H9 (cell line): ENCODE data around the gene PDE4B. TPM values are rescaled to one million over a fixed set of nuclear protein-coding genes. Genes with fewer than 3 reads are reported as not detected.

Experiments
- DNase-seq: peaks from one replicate; pipeline ENCODE4 v3.0.0-alpha.2; 2017
- H2AFZ ChIP-seq: one replicate; pipeline ENCODE4 v1.6.1; 2013; ENCODE audit warnings: mild to moderate bottlenecking, low read length, control low read depth, moderate library complexity
- H2AK5ac ChIP-seq: 2 replicates; pipeline ENCODE4 v1.6.1; 2013; ENCODE audit warnings: low read length, control low read depth, mixed read lengths; ENCODE audit not compliant: insufficient read length
- H2BK120ac ChIP-seq: one replicate; pipeline ENCODE4 v1.6.1; 2013; ENCODE audit warnings: low read depth, mild to moderate bottlenecking, low read length, control low read depth, inconsistent platforms; ENCODE audit not compliant: poor library complexity, severe bottlenecking
- H2BK12ac ChIP-seq: 2 replicates; pipeline ENCODE4 v1.6.1; 2013; ENCODE audit warnings: low read length, control low read depth, mixed read lengths, low read depth; ENCODE audit not compliant: insufficient read length
- H2BK15ac ChIP-seq: 2 replicates; pipeline ENCODE4 v1.6.1; 2013; ENCODE audit warnings: low read depth, low read length, control low read depth
- H2BK20ac ChIP-seq: one replicate; pipeline ENCODE4 v1.6.1; 2013; ENCODE audit warnings: low read depth, mild to moderate bottlenecking, low read length, control low read depth, inconsistent platforms; ENCODE audit not compliant: poor library complexity, severe bottlenecking
- H2BK5ac ChIP-seq: 2 replicates; pipeline ENCODE4 v1.6.1; 2013; ENCODE audit warnings: low read length, control low read depth, mixed read lengths; ENCODE audit not compliant: insufficient read length
- H3K14ac ChIP-seq: 2 replicates; pipeline ENCODE4 v1.6.1; 2013; ENCODE audit warnings: low read length, control low read depth; ENCODE audit not compliant: insufficient read depth
- H3K18ac ChIP-seq: 2 replicates; pipeline ENCODE4 v1.6.1; 2013; ENCODE audit warnings: low read depth, mild to moderate bottlenecking, mixed read lengths, low read length, control low read depth; ENCODE audit not compliant: insufficient read length
- H3K23ac ChIP-seq: 2 replicates; pipeline ENCODE4 v1.6.1; 2013; ENCODE audit warnings: low read length, control low read depth, mixed read lengths, low read depth; ENCODE audit not compliant: insufficient read length
- H3K23me2 ChIP-seq: 2 replicates; pipeline ENCODE4 v1.6.1; 2013; ENCODE audit warnings: low read depth, mild to moderate bottlenecking, mixed read lengths, low read length, control low read depth; ENCODE audit not compliant: insufficient read length, poor library complexity, severe bottlenecking
- H3K27ac ChIP-seq: 2 replicates; pipeline ENCODE4 v1.5.1; 2013; ENCODE audit warnings: low read length, control low read depth, mixed read lengths, low read depth; ENCODE audit not compliant: insufficient read length
- H3K27me3 ChIP-seq: 2 replicates; pipeline ENCODE4 v1.6.1; 2013; ENCODE audit warnings: low read length, control low read depth, inconsistent platforms; ENCODE audit not compliant: insufficient read depth
- H3K4ac ChIP-seq: 2 replicates; pipeline ENCODE4 v1.6.1; 2013; ENCODE audit warnings: low read depth, mild to moderate bottlenecking, control low read depth, inconsistent platforms, low read length, moderate library complexity
- H3K4me1 ChIP-seq: 2 replicates; pipeline ENCODE4 v1.6.1; 2013; ENCODE audit warnings: low read length, control low read depth, inconsistent platforms; ENCODE audit not compliant: insufficient read depth
- H3K4me2 ChIP-seq: 2 replicates; pipeline ENCODE4 v1.6.1; 2013; ENCODE audit warnings: low read length, control low read depth, mixed read lengths; ENCODE audit not compliant: insufficient read length, insufficient read depth
- H3K56ac ChIP-seq: 2 replicates; pipeline ENCODE4 v1.6.1; 2013; ENCODE audit warnings: low read depth, mild to moderate bottlenecking, mixed read lengths, low read length, control low read depth; ENCODE audit not compliant: insufficient read length
- H3K79me1 ChIP-seq: 2 replicates; pipeline ENCODE4 v1.6.1; 2013; ENCODE audit warnings: low read depth, mild to moderate bottlenecking, moderate library complexity, low read length, control low read depth, inconsistent platforms; ENCODE audit not compliant: insufficient read depth, poor library complexity, severe bottlenecking
- H3K79me2 ChIP-seq: 2 replicates; pipeline ENCODE4 v1.6.1; 2013; ENCODE audit warnings: low read length, control low read depth, inconsistent platforms; ENCODE audit not compliant: insufficient read depth
- H3K9ac ChIP-seq: 2 replicates; pipeline ENCODE4 v1.6.1; 2013; ENCODE audit warnings: low read length, control low read depth, mixed read lengths; ENCODE audit not compliant: insufficient read length; ENCODE audit errors: extremely low read depth
- H3K9me3 ChIP-seq: one replicate; pipeline ENCODE4 v1.6.1; 2013; ENCODE audit warnings: low read depth, low read length, inconsistent platforms; ENCODE audit not compliant: control insufficient read depth
- H3T11ph ChIP-seq: one replicate; pipeline ENCODE4 v1.6.1; 2013; ENCODE audit warnings: mild to moderate bottlenecking, low read length, control low read depth, inconsistent platforms
- H4K20me1 ChIP-seq: one replicate; pipeline ENCODE4 v1.6.1; 2013; ENCODE audit not compliant: control insufficient read depth, insufficient read length, insufficient read depth
- H4K5ac ChIP-seq: 2 replicates; pipeline ENCODE4 v1.6.1; 2013; ENCODE audit warnings: low read depth, mild to moderate bottlenecking, mixed read lengths, low read length, control low read depth; ENCODE audit not compliant: insufficient read length
- H4K8ac ChIP-seq: replicated peaks from 2 replicates; pipeline ENCODE4 v1.6.1; 2013; ENCODE audit warnings: low read length, control low read depth, mixed read lengths, low read depth; ENCODE audit not compliant: insufficient read length
- H4K91ac ChIP-seq: 2 replicates; pipeline ENCODE4 v1.6.1; 2013; ENCODE audit warnings: low read depth, mild to moderate bottlenecking, moderate library complexity, mixed read lengths, low read length, control low read depth; ENCODE audit not compliant: insufficient read length
- H3K27ac Mint-ChIP-seq, 3 experiments: 2 replicates in 2 of 3; 3 replicates in 1 of 3; pipeline ENCODE4 v1.8.0; 2020 to 2021; ENCODE audit warnings: mixed read lengths in 3 of 3, mild to moderate bottlenecking in 1 of 3, moderate library complexity in 1 of 3
- H3K27me3 Mint-ChIP-seq: 2 replicates; pipeline ENCODE4 v1.8.0; 2021; ENCODE audit warnings: low read depth, mild to moderate bottlenecking, moderate library complexity, mixed read lengths
- H3K36me3 Mint-ChIP-seq, 3 experiments: 2 replicates in 2 of 3; 3 replicates in 1 of 3; pipeline ENCODE4 v1.8.0; 2020 to 2021; ENCODE audit warnings: low read depth in 3 of 3, mixed read lengths in 3 of 3; ENCODE audit not compliant: insufficient read depth in 1 of 3
- H3K4me1 Mint-ChIP-seq, 2 experiments: 2 replicates each; pipeline ENCODE4 v1.8.0; 2020; ENCODE audit warnings: mixed read lengths in 2 of 2
- H3K4me3 Mint-ChIP-seq, 2 experiments: 2 replicates in 1 of 2; 3 replicates in 1 of 2; pipeline ENCODE4 v1.8.0; 2020 to 2021; ENCODE audit warnings: mild to moderate bottlenecking in 2 of 2, mixed read lengths in 2 of 2, moderate library complexity in 1 of 2
- H3K9me3 Mint-ChIP-seq, 2 experiments: 2 replicates in 1 of 2; 3 replicates in 1 of 2; pipeline ENCODE4 v1.8.0; 2020; ENCODE audit warnings: mild to moderate bottlenecking in 2 of 2, mixed read lengths in 2 of 2, moderate library complexity in 1 of 2
- CTCF ChIP-seq: fragments of 200-600 bp; sonication (generic); conservative IDR thresholded peaks from 3 replicates; pipeline ENCODE4 v1.8.0; 2021; ENCODE audit warnings: antibody characterized with exemption, mild to moderate bottlenecking
- WGBS: extraction: QIAGEN DNeasy Blood & Tissue Kit; methylation state at CpG from one replicate; pipeline ENCODE4 v1.1.7; 2013; ENCODE audit warnings: missing lambda C conversion rate, low lambda C conversion rate, mixed read lengths; ENCODE audit not compliant: insufficient read length; ENCODE audit errors: extremely low coverage; 5-methylcytosine and 5-hydroxymethylcytosine counted together
- total RNA-seq: library from RNA; stranded (reverse); gene quantifications from 2 replicates; pipeline ENCODE4 v1.2.1, GENCODE V29; 2021

Gene PDE4B
- total RNA-seq, 1 experiment from 2014 or later: 19.8 TPM

- no peaks in the 10 kb centered on the region for H3K9me3 ChIP-seq
- H4K91ac ChIP-seq: no peak overlapping the region
- H4K20me1 ChIP-seq: no peaks in the 10 kb centered on the region
- H3K18ac ChIP-seq: no peak overlapping the region
- no peak overlapping the region for H3K4ac ChIP-seq
- H3K27me3 Mint-ChIP-seq: peaks cover 72% of the 10 kb centered on the region
- H3T11ph ChIP-seq: no peak overlapping the region
- no peak overlapping the region for H3K4me2 ChIP-seq
- H3K27me3 ChIP-seq: peaks cover 3% of the 10 kb centered on the region; the same call in 1 of the 2 replicates
- no peaks in the 10 kb centered on the region; a peak in 1 of 5 replicates for H3K9me3 Mint-ChIP-seq
- H2BK20ac ChIP-seq: no peak overlapping the region
- no peak for DNase-seq
- no peaks in the 10 kb centered on the region for H3K23me2 ChIP-seq
- peaks cover 12% of the 10 kb centered on the region in 2 experiments for H3K4me1 Mint-ChIP-seq
- no peak for TF ChIP-seq CTCF
- no peaks in the 10 kb centered on the region for H3K79me2 ChIP-seq
- H2AFZ ChIP-seq: no peak overlapping the region
- no peak overlapping the region for H2BK120ac ChIP-seq
- no peak overlapping the region for H3K14ac ChIP-seq
- no peak overlapping the region for H2AK5ac ChIP-seq
- no CpG with 5 or more reads among the region's 6 CpGs for WGBS
- H3K27ac ChIP-seq: no peak overlapping the region
- no peaks in the 10 kb centered on the region for H3K79me1 ChIP-seq
- no peak overlapping the region for H3K27ac Mint-ChIP-seq
- no peak overlapping the region for H2BK15ac ChIP-seq
- no peak overlapping the region for H2BK12ac ChIP-seq
- H3K4me1 ChIP-seq: no peaks in the 10 kb centered on the region
- no peak overlapping the region for H3K56ac ChIP-seq
- H4K8ac ChIP-seq: no peak overlapping the region
- no peak overlapping the region for H3K4me3 Mint-ChIP-seq
- H4K5ac ChIP-seq: no peak overlapping the region
- H3K23ac ChIP-seq: no peak overlapping the region
- no peak overlapping the region for H2BK5ac ChIP-seq
- no peaks in the 10 kb centered on the region for H3K36me3 Mint-ChIP-seq
- no peak overlapping the region for H3K9ac ChIP-seq
Measured at GRCh38 chr1:65998763-65999583, 206.3 kb downstream of the PDE4B start.
